NT2/D1 (cell line): Measurements from ENCODE around the gene C19orf85.

Experiments
- YY1 ChIP-seq: IDR thresholded peaks from 2 replicates; pipeline ENCODE4 v1.6.1; 2011; ENCODE audit not compliant: insufficient read length, insufficient read depth
- ZNF274 ChIP-seq: IDR thresholded peaks from 2 replicates; pipeline ENCODE4 v1.6.1; 2011; ENCODE audit warnings: mild to moderate bottlenecking, low read depth, low read length

- TF ChIP-seq YY1 (no peak), ZNF274 (no peak)
Measured at GRCh38 chr19:55493645-55494171, 29.2 kb upstream of the C19orf85 start.
